ENCODE data around the gene TEX264. TPM values are rescaled to one million over a fixed set of nuclear protein-coding genes. Genes with fewer than 3 reads are reported as not detected.

TEX264 gene
- total RNA-seq, 2 donors from 2014 or later: 27.0 to 31.9 TPM

DNA sequence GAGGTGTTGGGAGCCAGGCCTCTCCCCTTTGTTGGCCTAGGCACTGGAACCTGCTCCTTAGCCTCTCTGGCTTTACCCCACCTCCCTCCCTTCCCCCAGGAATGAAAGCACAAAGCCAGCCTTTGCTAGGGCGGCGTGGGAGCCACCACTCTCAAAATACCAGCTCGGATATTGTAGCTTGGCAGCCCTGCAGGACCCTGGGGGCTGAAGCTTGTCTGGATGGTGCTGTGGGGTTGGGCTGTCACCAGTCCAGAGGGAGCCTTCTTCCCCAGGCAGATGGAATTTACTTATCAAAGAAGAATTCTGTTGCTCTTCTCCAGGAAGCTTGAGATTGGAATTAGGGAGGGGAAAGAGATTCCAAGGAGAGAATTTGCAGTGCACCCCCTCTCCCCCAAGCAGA lies 20.9 kb downstream of the TEX264 start:
- Mint-ChIP-seq H3K27me3 (no peaks in the 10 kb centered on the region), H3K4me1 (ENCODE audit: low read depth in 2 of 2) (peaks cover 17 to 27% of the 10 kb centered on the region in 2 donors), H3K27ac (peak overlapping the region; percentile 50 to 73), H3K36me3 (no peaks in the 10 kb centered on the region), H3K4me3 (no peak overlapping the region), H3K9me3 (no peaks in the 10 kb centered on the region)
- DNase-seq (ENCODE audit: low spot score) (no peak), ATAC-seq (no peak)

DNA sequence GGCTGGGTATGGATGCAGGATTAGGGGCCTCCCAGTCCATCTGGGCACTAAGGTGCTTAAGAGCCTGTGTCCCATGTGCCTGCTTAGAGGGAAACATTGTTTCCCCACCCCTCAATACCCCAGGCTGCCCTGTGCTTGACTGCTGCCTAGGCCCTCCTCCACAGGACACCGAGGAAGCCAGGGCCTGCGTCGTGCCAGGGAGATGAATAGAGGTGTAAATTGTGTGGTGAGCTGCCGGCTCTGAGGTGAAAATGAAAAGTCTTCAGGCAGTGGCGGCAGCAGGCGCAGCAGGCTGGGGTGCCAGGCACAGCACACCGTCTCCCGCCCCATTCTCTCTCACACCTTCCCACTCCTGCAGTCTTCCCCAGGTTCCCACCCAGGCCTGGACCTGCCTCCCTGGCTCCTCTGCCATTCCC lies 21.9 kb downstream of the TEX264 start:
- DNase-seq (ENCODE audit: low spot score) (no peak), ATAC-seq (peak in 1 of 2 donors; percentile 21)
- Mint-ChIP-seq H3K4me1 (ENCODE audit: low read depth in 2 of 2) (peaks cover 7 to 17% of the 10 kb centered on the region in 2 donors), H3K36me3 (no peaks in the 10 kb centered on the region), H3K27me3 (no peaks in the 10 kb centered on the region), H3K9me3 (no peaks in the 10 kb centered on the region), H3K4me3 (no peak overlapping the region), H3K27ac (peak overlapping the region in 1 of 2 donors; percentile 73)

DNA sequence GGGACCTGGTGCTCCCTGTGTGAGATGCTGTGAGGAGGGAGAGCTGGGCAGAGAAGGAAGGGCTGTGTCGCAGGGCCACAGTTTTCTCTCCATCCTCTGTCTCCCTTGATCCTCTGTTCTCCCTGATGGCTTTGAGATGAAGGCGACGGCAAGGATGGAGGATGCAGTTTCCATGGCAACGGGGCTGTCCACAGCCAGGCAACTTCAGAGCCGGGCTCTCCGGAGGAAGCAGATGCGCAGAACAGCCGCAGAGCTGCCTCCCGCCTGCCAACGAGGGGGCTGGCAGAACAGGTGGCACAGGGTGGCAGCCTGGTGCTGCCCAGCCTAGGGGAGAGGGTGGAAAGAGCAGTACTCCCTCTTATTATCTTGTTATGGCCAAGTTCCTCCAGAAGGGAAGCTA lies 25.9 kb downstream of the TEX264 start:
- Mint-ChIP-seq H3K36me3 (no peaks in the 10 kb centered on the region), H3K27ac (no peak overlapping the region)
- ATAC-seq: no peak

DNA sequence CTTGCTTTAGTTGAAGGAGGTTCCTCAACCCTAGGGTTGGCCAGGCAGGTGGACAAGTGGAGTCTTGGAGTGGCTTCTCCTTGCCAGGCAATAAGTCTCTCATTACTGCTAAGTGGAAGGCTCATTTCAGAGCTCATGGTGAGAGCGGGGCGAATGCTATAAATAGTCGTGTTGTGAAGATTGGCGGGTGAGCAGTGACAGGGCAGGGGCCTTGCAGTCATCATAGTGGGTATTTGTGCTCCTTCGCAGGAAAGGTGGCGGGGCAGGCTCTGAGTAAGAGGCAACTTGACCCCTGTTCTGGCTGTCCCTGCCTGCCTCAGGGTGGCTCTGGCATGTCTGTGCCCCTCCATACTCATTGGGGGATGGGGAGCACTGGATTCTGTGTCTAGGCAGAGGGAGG lies 27.2 kb downstream of the TEX264 start:
- no peak for DNase-seq (ENCODE audit: low spot score)
- Mint-ChIP-seq H3K4me1 (ENCODE audit: low read depth in 2 of 2) (peaks cover 0 to 13% of the 10 kb centered on the region in 2 donors), H3K27ac (peak overlapping the region in 1 of 2 donors; percentile 30), H3K36me3 (no peaks in the 10 kb centered on the region), H3K9me3 (no peaks in the 10 kb centered on the region), H3K27me3 (no peaks in the 10 kb centered on the region), H3K4me3 (no peak overlapping the region)
- no peak for ATAC-seq

More for the DNA sequence above, 25.9 kb downstream of the TEX264 start:
- no peak for DNase-seq (ENCODE audit: low spot score)
- Mint-ChIP-seq H3K4me3 (no peak overlapping the region), H3K4me1 (ENCODE audit: low read depth in 2 of 2) (peaks cover 0 to 13% of the 10 kb centered on the region in 2 donors), H3K27me3 (no peaks in the 10 kb centered on the region), H3K9me3 (no peaks in the 10 kb centered on the region)

DNA sequence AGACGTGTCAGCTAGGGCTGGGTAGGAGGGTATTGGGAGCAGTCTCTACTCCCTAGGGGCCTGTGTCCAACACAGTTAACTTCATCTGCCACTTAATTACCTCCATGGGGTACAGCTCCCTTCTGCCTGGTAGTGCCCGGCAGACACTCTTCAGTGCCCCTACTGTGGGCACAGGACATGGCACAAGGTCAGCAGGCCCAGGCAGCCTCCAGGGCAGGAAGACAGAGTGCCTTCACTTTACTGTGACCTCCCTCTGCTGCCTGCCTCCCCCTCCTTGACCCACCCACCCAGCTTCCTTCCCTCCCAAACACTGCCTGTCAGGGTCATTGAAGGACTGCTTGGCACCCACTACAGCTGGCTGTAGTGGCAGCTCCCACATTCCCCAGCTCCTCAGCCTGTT lies 29.4 kb downstream of the TEX264 start:
- H3K36me3 Mint-ChIP-seq: no peaks in the 10 kb centered on the region
- no peaks in the 10 kb centered on the region for H3K9me3 Mint-ChIP-seq
- ATAC-seq (no peak), DNase-seq (ENCODE audit: low spot score) (no peak)
- H3K27me3 Mint-ChIP-seq: no peaks in the 10 kb centered on the region
- H3K4me3 Mint-ChIP-seq: no peak overlapping the region
- no peak overlapping the region for H3K27ac Mint-ChIP-seq
- H3K4me1 Mint-ChIP-seq (ENCODE audit: low read depth in 2 of 2): peaks cover 0 to 12% of the 10 kb centered on the region in 2 donors

DNA sequence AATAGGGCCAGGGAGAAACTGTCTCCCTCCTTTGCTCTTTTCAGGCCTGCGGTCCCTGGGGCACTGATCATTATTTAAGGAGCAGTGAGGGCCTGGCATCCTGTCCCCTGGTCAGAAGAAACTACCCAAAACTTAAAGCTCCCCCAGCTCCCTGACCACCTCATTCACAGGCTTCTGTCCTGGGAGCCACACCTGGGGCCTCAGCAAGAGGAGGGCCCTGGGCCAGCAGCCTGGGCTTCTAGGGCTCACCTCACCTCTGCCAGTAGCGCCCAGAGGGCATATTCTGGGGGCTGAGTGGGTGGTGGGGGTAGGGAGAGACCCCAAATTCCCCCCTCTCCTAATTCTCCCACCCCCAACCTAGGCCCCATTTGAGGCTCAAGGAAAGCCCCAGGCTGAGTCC lies 31.1 kb downstream of the TEX264 start:
- H3K27me3 Mint-ChIP-seq: no peaks in the 10 kb centered on the region
- ATAC-seq: no peak
- H3K9me3 Mint-ChIP-seq: no peaks in the 10 kb centered on the region
- H3K4me3 Mint-ChIP-seq: no peak overlapping the region
- peaks cover 0 to 17% of the 10 kb centered on the region in 2 donors for H3K4me1 Mint-ChIP-seq (ENCODE audit: low read depth in 2 of 2)
- no peaks in the 10 kb centered on the region for H3K36me3 Mint-ChIP-seq
- DNase-seq (ENCODE audit: low spot score): no peak
- no peak overlapping the region for H3K27ac Mint-ChIP-seq

DNA sequence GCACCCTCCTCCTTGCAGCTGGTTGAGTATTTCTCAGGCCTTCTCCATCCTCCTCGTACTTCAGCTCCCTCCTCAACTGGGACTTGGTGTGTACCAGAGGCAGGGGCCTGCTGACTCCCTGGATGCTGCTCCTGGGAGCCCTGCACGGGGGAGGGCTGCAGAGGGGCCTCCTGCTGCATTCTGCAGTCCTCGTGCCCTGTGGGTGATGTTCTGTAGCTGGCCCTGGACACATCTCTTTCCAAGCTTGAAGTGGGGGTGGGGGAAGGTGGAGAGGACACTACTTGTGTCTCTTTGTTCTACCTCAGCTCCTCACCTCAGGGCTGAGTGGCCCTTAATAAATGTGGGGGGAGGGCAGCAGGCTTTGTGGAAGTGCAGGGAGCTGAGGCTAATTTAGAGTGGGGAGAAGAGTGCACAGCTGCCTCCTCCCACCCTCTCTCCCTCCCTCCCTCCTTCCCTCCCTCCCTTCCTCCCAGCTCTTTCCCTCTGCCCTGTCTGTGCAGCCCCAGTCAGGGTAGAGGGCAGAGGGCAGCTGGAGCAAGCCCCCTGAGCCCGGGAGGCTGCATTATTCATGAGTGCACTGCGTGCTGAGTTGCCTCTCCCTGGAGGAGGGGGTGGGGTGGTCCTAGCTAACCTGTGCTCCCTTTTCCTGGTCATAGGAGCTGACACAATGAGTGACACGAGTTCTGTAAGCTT lies 32.2 kb downstream of the TEX264 start:
- Mint-ChIP-seq H3K27ac (no peak overlapping the region), H3K36me3 (no peaks in the 10 kb centered on the region), H3K4me3 (no peak overlapping the region), H3K4me1 (ENCODE audit: low read depth in 2 of 2) (peaks cover 0 to 22% of the 10 kb centered on the region in 2 donors), H3K9me3 (no peaks in the 10 kb centered on the region), H3K27me3 (no peaks in the 10 kb centered on the region)
- DNase-seq (ENCODE audit: low spot score) (no peak), ATAC-seq (no peak)

DNA sequence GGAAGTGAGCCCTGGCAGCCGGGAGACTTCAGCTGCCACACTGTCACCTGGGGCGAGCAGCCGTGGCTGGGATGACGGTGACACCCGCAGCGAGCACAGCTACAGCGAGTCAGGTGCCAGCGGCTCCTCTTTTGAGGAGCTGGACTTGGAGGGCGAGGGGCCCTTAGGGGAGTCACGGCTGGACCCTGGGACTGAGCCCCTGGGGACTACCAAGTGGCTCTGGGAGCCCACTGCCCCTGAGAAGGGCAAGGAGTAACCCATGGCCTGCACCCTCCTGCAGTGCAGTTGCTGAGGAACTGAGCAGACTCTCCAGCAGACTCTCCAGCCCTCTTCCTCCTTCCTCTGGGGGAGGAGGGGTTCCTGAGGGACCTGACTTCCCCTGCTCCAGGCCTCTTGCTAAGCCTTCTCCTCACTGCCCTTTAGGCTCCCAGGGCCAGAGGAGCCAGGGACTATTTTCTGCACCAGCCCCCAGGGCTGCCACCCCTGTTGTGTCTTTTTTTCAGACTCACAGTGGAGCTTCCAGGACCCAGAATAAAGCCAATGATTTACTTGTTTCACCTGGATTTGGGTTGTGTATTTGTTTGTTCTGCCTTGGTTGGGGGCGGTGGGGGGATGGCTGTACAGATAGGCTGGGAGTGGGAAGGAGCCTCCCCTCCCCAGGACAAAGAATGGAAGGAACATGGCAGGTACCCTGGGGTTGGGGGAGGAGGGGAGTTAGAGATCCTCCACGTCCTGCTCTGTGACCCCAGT lies 32.9 kb downstream of the TEX264 start:
- H3K9me3 Mint-ChIP-seq: no peaks in the 10 kb centered on the region
- no peaks in the 10 kb centered on the region for H3K36me3 Mint-ChIP-seq
- H3K4me3 Mint-ChIP-seq: no peak overlapping the region
- H3K27ac Mint-ChIP-seq: no peak overlapping the region
- no peaks in the 10 kb centered on the region for H3K27me3 Mint-ChIP-seq
- H3K4me1 Mint-ChIP-seq (ENCODE audit: low read depth in 2 of 2): peaks cover 0 to 22% of the 10 kb centered on the region in 2 donors
- DNase-seq (ENCODE audit: low spot score) (no peak), ATAC-seq (no peak)

DNA sequence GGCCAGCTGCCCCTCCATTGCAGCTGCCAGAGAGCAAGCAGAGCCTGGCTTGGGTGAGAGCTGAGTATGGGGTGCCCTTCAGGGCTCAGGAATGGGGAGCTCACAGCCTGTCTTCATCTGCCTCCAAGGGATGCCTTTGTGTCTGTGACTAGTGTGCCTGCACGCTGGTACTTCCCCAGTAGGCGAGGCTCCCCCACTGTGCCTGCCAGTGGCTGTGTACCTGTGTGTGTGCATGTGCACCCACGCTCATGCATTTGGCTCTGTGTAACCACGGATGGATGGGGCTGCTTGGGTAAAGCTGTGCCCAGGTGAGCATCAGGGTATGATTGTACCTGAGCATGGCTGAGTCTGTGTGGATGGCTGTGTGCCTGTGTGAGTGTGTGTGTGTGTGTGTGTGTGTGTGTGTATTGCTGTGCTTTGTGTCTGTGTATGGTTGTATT lies 33.5 kb downstream of the TEX264 start:
- ATAC-seq (no peak), DNase-seq (ENCODE audit: low spot score) (no peak)
- H3K27ac Mint-ChIP-seq: no peak overlapping the region
- peaks cover 1 to 20% of the 10 kb centered on the region in 2 donors for H3K4me1 Mint-ChIP-seq (ENCODE audit: low read depth in 2 of 2)
- H3K9me3 Mint-ChIP-seq: no peaks in the 10 kb centered on the region
- H3K36me3 Mint-ChIP-seq: no peaks in the 10 kb centered on the region
- H3K27me3 Mint-ChIP-seq: no peaks in the 10 kb centered on the region
- no peak overlapping the region for H3K4me3 Mint-ChIP-seq

DNA sequence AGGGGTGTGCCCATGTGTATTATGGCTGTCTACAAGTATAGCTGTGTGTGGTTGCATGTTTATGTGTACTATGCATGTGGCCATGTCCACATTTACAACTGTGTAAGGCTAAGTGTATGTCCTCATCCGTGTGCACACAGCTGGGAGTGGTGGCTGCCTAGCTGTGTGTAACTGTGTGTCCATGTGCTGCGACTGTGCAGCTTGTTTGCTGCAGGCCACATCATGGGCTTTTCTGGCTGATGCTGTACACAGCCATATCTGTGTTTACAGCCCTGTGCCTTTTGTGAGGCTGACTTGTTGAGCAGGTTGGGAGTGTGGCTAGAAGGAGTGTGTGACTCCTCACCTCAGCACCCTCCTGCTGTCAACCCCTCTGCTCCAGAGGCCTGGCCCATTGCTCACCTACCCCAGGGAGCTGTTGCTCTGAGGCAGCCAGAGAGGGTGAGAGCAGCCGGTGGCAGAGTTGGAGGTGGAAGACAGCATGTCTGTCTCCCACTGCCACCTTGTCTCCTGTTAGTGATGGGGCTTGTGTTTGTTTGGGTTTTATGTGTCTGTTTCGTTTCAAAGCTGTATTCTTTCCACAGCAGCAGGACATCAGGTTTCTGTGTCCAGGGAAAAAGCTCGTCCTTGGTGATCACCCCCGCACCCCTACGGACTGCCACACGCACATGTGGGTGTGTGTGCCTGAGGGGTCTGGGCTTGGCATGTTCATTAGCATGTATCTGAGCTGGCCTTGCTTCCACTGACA lies 34.4 kb downstream of the TEX264 start:
- Mint-ChIP-seq H3K4me1 (ENCODE audit: low read depth in 2 of 2) (peaks cover 6 to 25% of the 10 kb centered on the region in 2 donors), H3K27ac (no peak overlapping the region)

DNA sequence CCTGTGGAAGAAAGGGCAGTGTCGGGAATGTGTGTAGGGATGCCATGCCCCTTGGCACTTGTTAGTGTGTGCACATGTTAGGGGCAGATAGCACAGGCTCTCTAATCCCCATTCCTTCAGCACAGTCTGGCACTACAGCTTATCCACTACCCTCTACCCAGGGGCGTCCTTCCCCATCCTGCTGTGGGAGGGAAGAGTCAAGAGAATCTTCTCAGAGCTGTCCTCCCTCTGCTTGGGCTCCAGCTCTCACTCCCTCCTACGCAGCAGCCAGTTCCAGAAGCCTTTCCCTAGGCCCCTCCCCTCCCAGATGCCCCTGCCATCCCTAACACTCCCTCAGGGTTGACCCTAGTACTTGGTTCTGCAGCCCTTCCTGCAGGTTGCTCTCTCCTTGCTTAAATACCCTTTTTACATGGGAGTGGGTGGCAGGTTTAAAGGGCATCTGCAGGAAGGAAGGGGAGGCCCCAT lies 35.0 kb downstream of the TEX264 start:
- ATAC-seq (no peak), DNase-seq (ENCODE audit: low spot score) (peak; percentile 51)
- H3K4me1 Mint-ChIP-seq (ENCODE audit: low read depth in 2 of 2): peaks cover 6 to 25% of the 10 kb centered on the region in 2 donors
- no peak overlapping the region for H3K4me3 Mint-ChIP-seq
- no peaks in the 10 kb centered on the region for H3K9me3 Mint-ChIP-seq
- H3K27me3 Mint-ChIP-seq: no peaks in the 10 kb centered on the region
- H3K36me3 Mint-ChIP-seq: no peaks in the 10 kb centered on the region
- H3K27ac Mint-ChIP-seq: no peak overlapping the region

More for the DNA sequence above, 34.4 kb downstream of the TEX264 start:
- Mint-ChIP-seq H3K27me3 (no peaks in the 10 kb centered on the region), H3K4me3 (no peak overlapping the region), H3K36me3 (no peaks in the 10 kb centered on the region), H3K9me3 (no peaks in the 10 kb centered on the region)
- ATAC-seq (no peak), DNase-seq (ENCODE audit: low spot score) (peak; percentile 34)

DNA sequence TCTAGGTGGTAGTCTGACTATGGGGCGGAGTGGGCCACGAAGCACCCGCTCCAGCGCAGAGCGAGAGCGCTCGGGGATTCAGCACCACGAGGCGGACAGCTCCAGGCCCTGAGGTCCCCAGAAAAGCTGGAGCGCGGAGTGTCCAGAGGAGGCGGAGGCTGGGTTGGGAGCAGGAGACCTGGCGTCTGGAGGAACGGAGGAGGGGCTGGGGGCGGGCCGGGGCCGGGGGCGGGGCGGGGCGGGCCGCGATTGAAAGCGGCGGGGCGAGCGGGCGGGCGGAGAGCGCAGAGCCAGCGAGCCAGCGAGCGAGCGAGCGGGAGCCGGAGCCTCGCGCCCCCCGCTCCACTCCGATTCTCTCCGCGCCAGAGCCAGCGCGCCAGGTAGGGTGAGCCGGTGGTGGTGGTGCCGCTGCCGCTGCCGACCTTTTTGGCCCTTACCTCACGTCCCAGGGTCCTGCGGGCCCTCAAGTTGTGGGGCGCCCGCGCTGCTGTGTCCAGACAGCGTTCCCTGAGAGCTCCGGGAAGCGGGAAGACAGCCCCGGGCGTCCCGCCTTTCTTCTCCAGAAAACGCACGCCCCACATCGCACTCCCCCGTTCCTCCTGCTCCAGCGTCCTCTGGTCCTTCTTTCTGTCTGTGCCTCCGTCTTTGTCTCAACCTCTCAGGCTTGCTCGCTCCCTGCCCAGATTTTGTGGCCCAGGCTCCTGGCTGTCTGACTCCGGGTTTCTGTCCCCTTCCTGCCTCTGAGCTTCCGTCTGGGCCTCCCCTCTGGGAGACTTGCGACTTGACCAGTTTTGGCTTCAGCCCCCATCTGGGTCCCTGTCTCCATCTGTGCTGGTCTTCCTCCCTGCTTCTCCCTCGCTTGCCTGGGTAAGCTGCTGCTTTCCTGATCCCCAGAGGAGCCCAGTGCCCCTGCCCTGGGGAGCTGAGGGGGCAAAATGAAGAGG lies 36.0 kb downstream of the TEX264 start, which contains the start of gene GRM2:
TSS of gene GRM2 (plus strand) at position 281 of the 944 bp plus-strand sequence. CDS start 1,916 bp downstream, outside the sequence.
- peak; percentile 55 for DNase-seq (ENCODE audit: low spot score)
- H3K27me3 Mint-ChIP-seq: no peaks in the 10 kb centered on the region
- H3K4me1 Mint-ChIP-seq (ENCODE audit: low read depth in 2 of 2): peaks cover 6 to 25% of the 10 kb centered on the region in 2 donors
- no peak for ATAC-seq
- no peak within 1 kb of the TSS for H3K27ac Mint-ChIP-seq
- no peaks in the 10 kb centered on the region for H3K36me3 Mint-ChIP-seq
- no peak within 1 kb of the TSS for H3K4me3 Mint-ChIP-seq
- H3K9me3 Mint-ChIP-seq: no peaks in the 10 kb centered on the region
